NCI-H2107 treated with DMSO at 0.1 percent for 48 hours (cell line): ENCODE results near the gene TRAF7.
A peak's percentile ranks its signal among the peaks of the same experiment; 100 is the strongest.

Experiments
- DNase-seq: peaks from one replicate; lab custom pipeline; 2025; ENCODE audit not compliant: unreplicated experiment; lab: John Stamatoyannopoulos, UW

TRAF7 gene

GRCh38 chr16:2147378-2147777, 8.2 kb upstream of the TRAF7 start:
- DNase-seq: no peak

GRCh38 chr16:2147981-2148671, 7.5 kb upstream of the TRAF7 start, which contains the start of gene RAB26:
TSS of gene RAB26 (plus strand) at chr16:2148625. CDS start at chr16:2148784, 159 bp downstream.
- peak; percentile 77 for DNase-seq

- DNase-seq: no peak
These were observed 6.6 kb upstream of the TRAF7 start for GRCh38 chr16:2148714-2149629.

- no peak for DNase-seq
These were observed 5.8 kb upstream of the TRAF7 start for GRCh38 chr16:2149630-2150417.

GRCh38 chr16:2150418-2151187, 5.0 kb upstream of the TRAF7 start:
- peak; percentile 59 for DNase-seq

GRCh38 chr16:2151188-2152091, 4.1 kb upstream of the TRAF7 start:
- no peak for DNase-seq

GRCh38 chr16:2152695-2153506, 2.7 kb upstream of the TRAF7 start:
- no peak for DNase-seq

- no peak for DNase-seq
These were observed 970 bp upstream of the TRAF7 start for GRCh38 chr16:2154533-2155090.

GRCh38 chr16:2155977-2156848, 631 bp downstream of the TRAF7 start:
- DNase-seq: no peak

GRCh38 chr16:2156849-2157224, 1.3 kb downstream of the TRAF7 start:
- DNase-seq: no peak

GRCh38 chr16:2157480-2158261, 2.1 kb downstream of the TRAF7 start:
- DNase-seq: no peak

GRCh38 chr16:2158262-2158638, 2.7 kb downstream of the TRAF7 start:
- no peak for DNase-seq

GRCh38 chr16:2159175-2159838, 3.7 kb downstream of the TRAF7 start:
- DNase-seq: no peak

GRCh38 chr16:2160915-2161551, 5.5 kb downstream of the TRAF7 start:
- DNase-seq: no peak

GRCh38 chr16:2161911-2162310, 6.3 kb downstream of the TRAF7 start:
- no peak for DNase-seq

GRCh38 chr16:2162676-2163118, 7.1 kb downstream of the TRAF7 start:
- DNase-seq: no peak
